HG02973 (cell line): Measurements from ENCODE around the gene SNAI1.
"Not testable (repeated sequence)": the region's sequence is repeated elsewhere in the genome, so short reads cannot be mapped to it uniquely, and the experiment has no call there.

Experiments used
- ATAC-seq: cut with Tn5 transposase; IDR thresholded peaks from one replicate; pipeline ENCODE4 v1.9.1; 2021; ENCODE audit warnings: moderate library complexity; ENCODE audit not compliant: unreplicated experiment

SNAI1 gene

GRCh38 chr20:49982346-49983122 lies at the start of gene SNAI1:
TSS of gene SNAI1 (plus strand) at chr20:49982980. CDS start at chr20:49983060, 80 bp downstream.
- peak; percentile 75 for ATAC-seq

GRCh38 chr20:49935746-49936152 lies 47.0 kb upstream of the SNAI1 start:
- ATAC-seq: no peak

- peak; percentile 69 for ATAC-seq
Observed at GRCh38 chr20:49936153-49937026, 46.4 kb upstream of the SNAI1 start, which contains the start of gene RNF114. TSS of gene RNF114 (plus strand) at chr20:49936397. CDS start at chr20:49936413, 16 bp downstream.

GRCh38 chr20:49937027-49937929 lies 45.5 kb upstream of the SNAI1 start:
- ATAC-seq: no peak

GRCh38 chr20:49938173-49939163 lies 44.3 kb upstream of the SNAI1 start:
- ATAC-seq: no peak

- ATAC-seq: no peak
Observed at GRCh38 chr20:49941456-49941855, 41.3 kb upstream of the SNAI1 start.

- ATAC-seq: no peak
Observed at GRCh38 chr20:49942303-49942702, 40.5 kb upstream of the SNAI1 start.

GRCh38 chr20:49942942-49943341 lies 39.8 kb upstream of the SNAI1 start:
- no peak for ATAC-seq

- ATAC-seq: no peak
Observed at GRCh38 chr20:49945306-49945700, 37.5 kb upstream of the SNAI1 start.

GRCh38 chr20:49945701-49946477 lies 36.9 kb upstream of the SNAI1 start:
- ATAC-seq: no peak

GRCh38 chr20:49948178-49948577 lies 34.6 kb upstream of the SNAI1 start:
- ATAC-seq: no peak

- no peak for ATAC-seq
Observed at GRCh38 chr20:49948809-49949507, 33.8 kb upstream of the SNAI1 start.

GRCh38 chr20:49951151-49951550 lies 31.6 kb upstream of the SNAI1 start:
- ATAC-seq: no peak

GRCh38 chr20:49955167-49955566 lies 27.6 kb upstream of the SNAI1 start:
- no peak for ATAC-seq

- not testable (repeated sequence) for ATAC-seq
Observed at GRCh38 chr20:49955830-49956396, 26.9 kb upstream of the SNAI1 start.

- no peak for ATAC-seq
Observed at GRCh38 chr20:49956689-49957088, 26.1 kb upstream of the SNAI1 start.

- not testable (repeated sequence) for ATAC-seq
Observed at GRCh38 chr20:49957089-49957938, 25.5 kb upstream of the SNAI1 start.
